AG04449 (cell line): ENCODE data around the gene ADGRL3.
"Not testable (repeated sequence)": the region's sequence is repeated elsewhere in the genome, so short reads cannot be mapped to it uniquely, and the experiment has no call there.

Experiments
- CTCF ChIA-PET: fragments of 350-600 bp; formaldehyde crosslinking; extraction: SDS; loops from one replicate; lab custom pipeline; 2021; ENCODE audit warnings: antibody characterized with exemption; lab: Yijun Ruan, JAX
- POLR2A ChIA-PET: fragments of 400-600, 350-600 bp; formaldehyde crosslinking; extraction: SDS; loops from one replicate; lab custom pipeline; 2020; ENCODE audit warnings: antibody characterized with exemption, inconsistent platforms; lab: Yijun Ruan, JAX
- DNase-seq: peaks from one replicate; pipeline ENCODE4 v3.0.0-alpha.2; 2010; ENCODE audit warnings: low read depth, low spot score
- H3K4me3 ChIP-seq: 2 replicates; pipeline ENCODE4 v1.5.1; 2011; ENCODE audit warnings: low read depth, mild to moderate bottlenecking, control low read depth, low read length
- TF ChIP-seq, protein P1 (sequence below): IDR thresholded peaks from one replicate; pipeline ENCODE4 v1.5.1; 2011; ENCODE audit warnings: mild to moderate bottlenecking, moderate library complexity, low read length, control low read depth, inconsistent platforms; ENCODE audit not compliant: insufficient read depth; ENCODE audit errors: missing control alignments

The ADGRL3 gene

GRCh38 chr4:61753739-61754138, 553.6 kb downstream of the ADGRL3 start:
- POLR2A ChIA-PET: no interaction called here
- H3K4me3 ChIP-seq: no peak overlapping the region
- CTCF ChIA-PET: no interaction called here
- TF ChIP-seq, protein P1, sequence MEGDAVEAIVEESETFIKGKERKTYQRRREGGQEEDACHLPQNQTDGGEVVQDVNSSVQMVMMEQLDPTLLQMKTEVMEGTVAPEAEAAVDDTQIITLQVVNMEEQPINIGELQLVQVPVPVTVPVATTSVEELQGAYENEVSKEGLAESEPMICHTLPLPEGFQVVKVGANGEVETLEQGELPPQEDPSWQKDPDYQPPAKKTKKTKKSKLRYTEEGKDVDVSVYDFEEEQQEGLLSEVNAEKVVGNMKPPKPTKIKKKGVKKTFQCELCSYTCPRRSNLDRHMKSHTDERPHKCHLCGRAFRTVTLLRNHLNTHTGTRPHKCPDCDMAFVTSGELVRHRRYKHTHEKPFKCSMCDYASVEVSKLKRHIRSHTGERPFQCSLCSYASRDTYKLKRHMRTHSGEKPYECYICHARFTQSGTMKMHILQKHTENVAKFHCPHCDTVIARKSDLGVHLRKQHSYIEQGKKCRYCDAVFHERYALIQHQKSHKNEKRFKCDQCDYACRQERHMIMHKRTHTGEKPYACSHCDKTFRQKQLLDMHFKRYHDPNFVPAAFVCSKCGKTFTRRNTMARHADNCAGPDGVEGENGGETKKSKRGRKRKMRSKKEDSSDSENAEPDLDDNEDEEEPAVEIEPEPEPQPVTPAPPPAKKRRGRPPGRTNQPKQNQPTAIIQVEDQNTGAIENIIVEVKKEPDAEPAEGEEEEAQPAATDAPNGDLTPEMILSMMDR: no peak
- no peak for DNase-seq

DNA sequence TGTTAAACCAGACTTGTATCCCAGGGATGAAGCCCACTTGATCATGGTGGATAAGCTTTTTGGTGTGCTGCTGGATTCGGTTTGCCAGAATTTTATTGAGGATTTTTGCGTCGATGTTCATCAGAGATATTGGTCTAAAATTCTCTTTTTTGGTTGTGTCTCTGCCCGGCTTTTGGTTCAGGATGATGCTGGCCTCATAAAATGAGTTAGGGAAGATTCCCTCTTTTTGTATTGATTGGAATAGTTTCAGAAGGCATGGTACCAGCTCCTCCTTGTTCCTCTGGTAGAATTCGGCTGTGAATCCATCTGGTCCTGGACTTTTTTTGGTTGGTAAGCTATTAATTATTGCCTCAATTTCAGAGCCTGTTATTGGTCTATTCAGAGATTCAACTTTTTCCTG, 556.8 kb downstream of the ADGRL3 start:
- H3K4me3 ChIP-seq, CTCF ChIA-PET, DNase-seq, POLR2A ChIA-PET: not testable (repeated sequence)

- H3K4me3 ChIP-seq, POLR2A ChIA-PET, CTCF ChIA-PET, DNase-seq: not testable (repeated sequence)
Measured at GRCh38 chr4:61757983-61758382, 557.9 kb downstream of the ADGRL3 start.

DNA sequence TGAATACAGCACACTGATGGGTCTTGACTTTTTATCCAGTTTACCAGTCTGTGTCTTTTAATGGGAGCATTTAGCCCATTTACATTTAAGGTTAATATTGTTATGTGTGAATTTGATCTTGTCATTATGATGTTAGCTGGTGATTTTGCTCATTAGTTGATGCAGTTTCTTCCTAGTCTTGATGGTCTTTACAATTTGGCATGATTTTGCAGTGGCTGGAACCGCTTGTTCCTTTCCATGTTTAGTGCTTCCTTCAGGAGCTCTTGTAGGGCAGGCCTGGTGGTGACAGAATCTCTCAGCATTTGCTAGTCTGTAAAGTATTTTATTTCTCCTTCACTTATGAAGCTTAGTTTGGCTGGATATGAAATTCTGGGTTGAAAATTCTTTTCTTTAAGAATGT, 558.5 kb downstream of the ADGRL3 start:
- CTCF ChIA-PET, POLR2A ChIA-PET, DNase-seq, H3K4me3 ChIP-seq: not testable (repeated sequence)

- DNase-seq, CTCF ChIA-PET, POLR2A ChIA-PET, H3K4me3 ChIP-seq: not testable (repeated sequence)
Measured at GRCh38 chr4:61759245-61759644, 559.1 kb downstream of the ADGRL3 start.

- POLR2A ChIA-PET, CTCF ChIA-PET, DNase-seq, H3K4me3 ChIP-seq: not testable (repeated sequence)
Measured at GRCh38 chr4:61759885-61760284, 559.8 kb downstream of the ADGRL3 start.

GRCh38 chr4:61760820-61761219, 560.7 kb downstream of the ADGRL3 start:
- TF ChIP-seq, protein P1: no peak
- CTCF ChIA-PET: no interaction called here
- POLR2A ChIA-PET: no interaction called here
- DNase-seq: no peak
- H3K4me3 ChIP-seq: no peak overlapping the region

- CTCF ChIA-PET: no interaction called here
- POLR2A ChIA-PET: no interaction called here
- DNase-seq: no peak
- TF ChIP-seq, protein P1: no peak
- H3K4me3 ChIP-seq: no peak overlapping the region
Measured at GRCh38 chr4:61762722-61763627, 562.8 kb downstream of the ADGRL3 start.

DNA sequence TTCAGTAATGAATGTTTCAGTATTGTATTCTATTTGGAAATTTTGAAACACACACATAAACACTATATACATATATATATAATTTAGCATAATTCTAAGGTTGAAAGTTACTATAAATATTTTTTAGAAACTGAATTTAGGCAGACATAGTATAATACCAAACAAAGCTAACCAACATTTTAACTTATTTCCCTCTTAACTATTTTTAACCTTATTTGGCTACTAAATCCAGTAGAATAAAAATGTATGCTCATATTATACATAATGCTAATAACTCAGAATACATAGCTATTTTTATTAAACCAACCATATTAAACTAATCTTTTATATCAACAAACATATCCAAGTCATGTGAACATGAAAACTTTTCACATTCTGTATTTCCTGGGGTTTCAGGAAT, 563.6 kb downstream of the ADGRL3 start:
- CTCF ChIA-PET: no interaction called here
- DNase-seq: no peak
- TF ChIP-seq, protein P1: no peak
- H3K4me3 ChIP-seq: no peak overlapping the region
- POLR2A ChIA-PET: no interaction called here

DNA sequence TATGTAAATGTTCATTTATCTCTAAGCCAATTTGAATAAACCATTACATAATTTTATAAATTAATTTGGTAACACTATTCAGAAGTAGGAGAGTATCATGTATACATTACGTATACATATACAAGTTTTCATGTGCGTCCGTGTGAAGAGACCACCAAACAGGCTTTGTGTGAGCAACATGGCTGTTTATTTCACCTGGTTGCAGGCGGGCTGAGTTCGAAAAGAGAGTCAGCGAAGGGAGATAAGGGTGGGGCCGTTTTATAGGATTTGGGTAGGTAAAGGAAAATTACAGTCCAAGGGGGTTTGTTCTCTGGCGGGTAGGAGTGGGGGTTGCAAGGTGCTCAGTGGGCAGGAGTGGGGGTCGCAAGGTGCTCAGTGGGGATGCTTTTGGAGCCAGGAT, 564.0 kb downstream of the ADGRL3 start:
- CTCF ChIA-PET, DNase-seq, POLR2A ChIA-PET, H3K4me3 ChIP-seq: not testable (repeated sequence)

DNA sequence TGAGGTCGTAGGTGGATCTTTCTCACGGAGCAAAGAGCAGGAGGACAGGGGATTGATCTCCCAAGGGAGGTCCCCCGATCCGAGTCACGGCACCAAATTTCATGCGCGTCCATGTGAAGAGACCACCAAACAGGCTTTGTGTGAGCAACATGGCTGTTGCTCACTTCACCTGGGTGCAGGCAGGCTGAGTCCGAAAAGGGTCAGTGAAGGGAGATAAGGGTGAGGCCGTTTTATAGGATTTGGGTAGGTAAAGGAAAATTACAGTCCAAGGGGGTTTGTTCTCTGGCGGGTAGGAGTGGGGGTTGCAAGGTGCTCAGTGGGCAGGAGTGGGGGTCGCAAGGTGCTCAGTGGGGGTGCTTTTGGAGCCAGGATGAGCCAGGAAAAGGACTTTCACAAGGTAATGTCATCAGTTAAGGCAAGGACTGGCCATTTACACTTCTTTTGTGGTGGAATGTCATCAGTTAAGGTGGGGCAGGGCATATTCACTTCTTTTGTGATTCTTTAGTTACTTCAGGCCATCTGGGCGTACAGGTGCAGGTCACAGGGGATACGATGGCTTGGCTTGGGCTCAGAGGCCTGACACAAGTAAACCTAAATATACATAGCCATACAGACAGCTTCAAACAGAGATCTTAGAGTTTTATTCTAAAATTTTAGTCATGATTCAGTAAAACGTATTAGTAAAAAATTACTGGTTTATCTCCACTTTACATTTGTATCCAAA, 569.5 kb downstream of the ADGRL3 start:
- DNase-seq, CTCF ChIA-PET, POLR2A ChIA-PET, H3K4me3 ChIP-seq: not testable (repeated sequence)
